ENCODE results near the gene COX6B1.
A peak's percentile ranks its signal among the peaks of the same experiment; 100 is the strongest.
"Not testable (repeated sequence)": the region's sequence is repeated elsewhere in the genome, so short reads cannot be mapped to it uniquely, and the experiment has no call there.

Gene COX6B1

DNA sequence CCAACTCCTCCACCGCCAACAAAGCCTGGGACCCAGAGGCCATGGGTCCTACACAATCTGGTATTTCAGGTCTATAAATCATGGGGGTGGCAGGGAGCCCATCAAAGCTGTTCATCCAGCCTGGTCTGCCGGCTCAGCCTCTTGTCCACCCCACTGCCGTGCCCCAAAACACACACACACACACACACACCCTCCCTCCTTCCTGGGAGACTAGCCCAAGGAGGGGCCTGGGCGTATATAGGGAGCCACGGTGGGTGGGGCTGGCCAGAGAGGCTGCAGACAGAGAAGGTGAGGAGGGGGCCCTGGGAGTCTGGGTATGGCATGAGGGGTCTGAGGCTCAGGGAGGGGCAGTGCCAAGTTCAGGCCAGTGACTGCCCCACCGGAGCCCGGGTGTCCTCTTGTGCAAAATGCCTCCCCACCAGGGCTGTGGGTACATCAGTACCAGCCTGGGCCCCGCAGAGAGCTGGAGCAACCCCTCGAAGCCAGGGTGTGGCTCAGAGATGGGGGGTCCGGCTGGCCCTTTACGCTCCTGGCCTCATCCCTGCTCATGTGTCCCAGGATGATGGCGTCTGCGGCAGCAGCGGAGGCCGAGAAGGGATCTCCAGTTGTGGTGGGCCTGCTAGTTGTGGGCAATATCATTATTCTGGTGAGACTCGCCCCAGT is 18.3 kb downstream of the COX6B1 start, which contains the start of gene UPK1A:
Gene UPK1A, plus strand, starts transcription at position 267 of the 663 bp plus-strand sequence. Its CDS starts 296 bp downstream, at position 563.
- no peaks in the 10 kb centered on the region for H3K4me1 ChIP-seq (ENCODE audit: insufficient read depth, low read length)

DNA sequence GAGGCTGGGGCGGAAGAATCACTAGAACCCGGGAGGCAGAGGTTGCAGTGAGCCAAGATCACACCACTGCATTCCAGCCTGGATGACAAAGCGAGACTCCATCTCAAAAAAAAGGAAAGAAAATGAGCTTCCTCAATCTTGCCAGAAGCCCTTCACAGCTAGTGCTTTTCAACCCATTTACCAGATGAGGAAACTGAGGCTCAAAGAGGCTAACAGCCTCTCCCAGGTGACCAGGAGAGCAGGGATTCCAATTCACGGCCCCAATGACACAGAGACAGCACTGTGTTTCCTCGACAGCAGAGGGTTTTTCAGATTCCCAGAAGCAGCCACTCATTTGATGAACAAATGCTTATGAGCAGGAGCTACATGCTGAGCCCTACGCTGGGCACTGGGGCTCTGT is 21.4 kb downstream of the COX6B1 start:
- no peaks in the 10 kb centered on the region for H3K4me1 ChIP-seq (ENCODE audit: insufficient read depth, low read length)
- H3K9me3 ChIP-seq (ENCODE audit: control insufficient read depth, insufficient read depth, low read length) = no peaks in the 10 kb centered on the region
- H3K36me3 ChIP-seq (ENCODE audit: insufficient read depth, low read length) = no peaks in the 10 kb centered on the region
- H3K9ac ChIP-seq (ENCODE audit: low read depth, low read length) = no peak overlapping the region

More for the DNA sequence above, 18.3 kb downstream of the COX6B1 start, which contains the start of gene UPK1A:
- H3K9me3 ChIP-seq (ENCODE audit: control insufficient read depth, insufficient read depth, low read length) = no peaks in the 10 kb centered on the region
- H3K36me3 ChIP-seq (ENCODE audit: insufficient read depth, low read length) = no peaks in the 10 kb centered on the region
- no peak within 1 kb of the TSS for H3K9ac ChIP-seq (ENCODE audit: low read depth, low read length)

DNA sequence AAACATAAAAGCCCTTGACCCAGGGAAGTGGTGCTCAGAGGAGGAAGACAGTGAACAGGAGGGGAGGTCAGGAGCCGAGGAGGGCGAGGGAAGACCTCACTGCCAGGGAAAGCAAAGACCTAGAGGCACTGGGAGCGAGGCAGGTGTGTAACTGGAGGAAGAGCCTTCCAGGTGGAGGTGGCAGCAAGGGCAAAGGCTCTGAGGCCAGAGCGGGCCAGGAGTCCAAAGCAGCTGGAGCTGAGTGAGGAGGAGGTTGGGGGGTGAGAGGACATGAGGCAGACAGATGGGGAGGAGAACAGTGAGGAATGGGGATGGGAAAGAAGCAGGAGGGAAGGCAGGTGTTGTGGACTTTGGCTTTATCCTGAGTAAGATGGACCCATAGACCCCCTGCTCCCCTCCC is 21.9 kb downstream of the COX6B1 start:
- Histone ChIP-seq H3K9me3 (ENCODE audit: control insufficient read depth, insufficient read depth, low read length) (no peaks in the 10 kb centered on the region), H3K36me3 (ENCODE audit: insufficient read depth, low read length) (no peaks in the 10 kb centered on the region), H3K9ac (ENCODE audit: low read depth, low read length) (no peak overlapping the region), H3K4me1 (ENCODE audit: insufficient read depth, low read length) (no peaks in the 10 kb centered on the region)

DNA sequence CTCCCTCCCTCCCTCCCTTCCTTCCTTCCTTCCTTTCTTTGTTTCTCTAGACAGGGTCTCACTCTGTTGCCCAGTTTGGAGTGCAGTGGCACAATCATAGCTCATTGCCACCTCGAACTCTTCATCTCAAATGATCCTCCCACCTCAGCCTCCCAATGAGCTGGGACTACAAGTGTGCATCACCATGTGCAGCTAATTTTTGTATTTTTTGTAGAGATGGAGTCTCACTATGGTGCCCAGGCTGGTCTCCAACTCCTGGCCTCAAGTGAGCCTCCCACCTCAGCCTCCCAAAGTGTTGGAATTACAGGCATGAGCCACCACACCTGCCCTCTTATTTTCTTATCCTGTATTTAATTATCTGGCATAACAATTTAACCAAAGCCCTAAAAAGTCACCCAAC is 22.6 kb downstream of the COX6B1 start:
- H3K9me3 ChIP-seq (ENCODE audit: control insufficient read depth, insufficient read depth, low read length) = no peaks in the 10 kb centered on the region
- no peaks in the 10 kb centered on the region for H3K36me3 ChIP-seq (ENCODE audit: insufficient read depth, low read length)
- H3K9ac ChIP-seq (ENCODE audit: low read depth, low read length) = no peak overlapping the region
- no peaks in the 10 kb centered on the region for H3K4me1 ChIP-seq (ENCODE audit: insufficient read depth, low read length)

DNA sequence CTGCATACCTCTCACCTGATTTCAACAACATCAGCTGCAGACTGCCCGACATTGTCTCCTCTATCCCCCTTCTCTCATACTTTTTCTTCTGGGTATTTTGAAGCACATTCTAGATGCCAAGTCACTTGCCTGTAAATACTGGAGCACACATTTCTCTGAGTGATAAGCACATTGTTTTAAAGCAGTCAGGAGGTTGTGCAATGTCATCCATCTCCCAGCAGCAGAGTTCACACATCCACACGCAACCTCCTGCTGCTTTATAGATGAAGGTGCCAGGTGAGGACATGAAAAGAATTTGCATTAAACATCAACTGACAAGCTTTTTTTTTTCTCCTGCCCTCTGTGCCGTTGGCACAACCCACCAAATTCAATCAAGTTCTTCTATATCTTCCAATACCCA is 23.7 kb downstream of the COX6B1 start:
- H3K36me3 ChIP-seq (ENCODE audit: insufficient read depth, low read length) = no peaks in the 10 kb centered on the region
- no peaks in the 10 kb centered on the region for H3K4me1 ChIP-seq (ENCODE audit: insufficient read depth, low read length)

DNA sequence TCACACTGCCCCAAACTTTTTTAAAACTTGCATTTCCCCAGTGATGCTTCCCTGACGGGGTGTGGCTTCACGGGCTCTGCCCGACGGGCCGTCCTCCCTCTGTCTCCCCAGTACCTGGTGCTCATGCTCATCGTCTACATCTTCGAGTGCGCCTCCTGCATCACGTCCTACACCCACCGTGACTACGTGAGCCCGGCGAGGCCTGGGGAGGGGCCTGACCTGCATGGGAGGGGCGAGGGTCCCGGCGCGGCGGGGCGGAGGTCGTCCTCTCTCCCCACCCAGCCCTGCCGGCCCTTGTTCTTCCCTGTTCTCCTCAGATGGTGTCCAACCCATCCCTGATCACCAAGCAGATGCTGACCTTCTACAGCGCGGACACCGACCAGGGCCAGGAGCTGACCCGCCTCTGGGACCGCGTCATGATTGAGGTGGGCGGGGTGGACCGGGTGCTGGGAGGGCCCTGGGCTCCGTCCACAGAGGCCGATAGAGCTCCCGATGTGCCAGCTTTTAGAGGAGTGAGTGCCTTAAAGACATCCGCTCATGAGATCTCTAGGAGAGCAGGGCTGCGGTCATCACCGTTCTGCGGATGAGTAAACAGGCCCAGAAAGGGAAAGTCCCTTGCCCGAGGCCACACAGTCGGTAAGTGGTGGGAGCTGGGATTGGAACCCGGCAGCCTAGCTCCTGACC is 25.1 kb downstream of the COX6B1 start:
- Histone ChIP-seq H3K4me1 (ENCODE audit: insufficient read depth, low read length) (no peaks in the 10 kb centered on the region), H3K9ac (ENCODE audit: low read depth, low read length) (peak overlapping the region; percentile 50), H3K36me3 (ENCODE audit: insufficient read depth, low read length) (no peaks in the 10 kb centered on the region), H3K9me3 (ENCODE audit: control insufficient read depth, insufficient read depth, low read length) (no peaks in the 10 kb centered on the region)

More for the DNA sequence above, 23.7 kb downstream of the COX6B1 start:
- Histone ChIP-seq H3K9me3 (ENCODE audit: control insufficient read depth, insufficient read depth, low read length) (no peaks in the 10 kb centered on the region), H3K9ac (ENCODE audit: low read depth, low read length) (no peak overlapping the region)

DNA sequence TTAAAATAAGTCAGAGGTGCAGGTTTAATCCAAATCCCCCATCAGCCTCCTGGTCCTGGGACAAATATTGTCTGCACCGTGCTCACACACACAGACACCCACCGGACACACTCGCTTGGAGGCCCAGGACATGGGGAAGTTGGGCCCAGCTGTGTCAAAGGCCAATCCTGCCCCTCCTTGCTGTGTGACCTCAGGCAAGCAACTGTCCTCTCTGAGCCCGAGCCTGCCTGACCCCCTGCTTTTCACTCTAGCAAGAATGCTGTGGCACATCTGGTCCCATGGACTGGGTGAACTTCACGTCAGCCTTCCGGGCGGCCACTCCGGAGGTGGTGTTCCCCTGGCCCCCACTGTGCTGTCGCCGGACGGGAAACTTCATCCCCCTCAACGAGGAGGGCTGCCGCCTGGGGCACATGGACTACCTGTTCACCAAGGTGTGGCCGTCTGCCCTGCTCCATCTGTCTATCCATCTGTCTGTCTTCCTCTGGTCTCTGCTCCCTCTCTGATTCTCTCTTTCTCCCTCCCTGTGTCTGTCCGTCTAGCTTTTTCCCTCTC is 27.5 kb downstream of the COX6B1 start:
- Histone ChIP-seq H3K36me3 (ENCODE audit: insufficient read depth, low read length) (no peaks in the 10 kb centered on the region), H3K9me3 (ENCODE audit: control insufficient read depth, insufficient read depth, low read length) (no peaks in the 10 kb centered on the region), H3K4me1 (ENCODE audit: insufficient read depth, low read length) (no peaks in the 10 kb centered on the region), H3K9ac (ENCODE audit: low read depth, low read length) (no peak overlapping the region)

DNA sequence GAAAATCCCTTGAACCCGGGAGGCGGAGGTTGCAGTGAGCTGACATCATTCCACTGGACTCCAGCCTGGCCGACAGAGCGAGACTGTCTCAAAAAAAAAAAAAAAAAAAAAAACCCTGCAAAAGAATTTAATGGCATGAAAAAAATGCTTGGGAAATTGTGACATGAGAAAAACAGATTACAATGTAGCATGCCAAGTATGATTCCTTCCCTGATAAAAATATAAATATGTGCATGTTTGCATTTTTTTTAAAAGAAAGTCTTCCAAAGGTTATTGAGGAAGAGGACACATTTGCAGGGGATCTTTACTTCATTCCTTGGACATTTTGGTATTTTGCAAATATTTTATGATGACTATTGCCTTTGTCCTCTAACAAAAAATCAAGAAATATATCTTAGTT is 41.7 kb downstream of the COX6B1 start:
- H3K9ac ChIP-seq (ENCODE audit: low read depth, low read length) = no peak overlapping the region
- no peaks in the 10 kb centered on the region for H3K36me3 ChIP-seq (ENCODE audit: insufficient read depth, low read length)
- H3K4me1 ChIP-seq (ENCODE audit: insufficient read depth, low read length) = no peaks in the 10 kb centered on the region
- no peaks in the 10 kb centered on the region for H3K9me3 ChIP-seq (ENCODE audit: control insufficient read depth, insufficient read depth, low read length)

DNA sequence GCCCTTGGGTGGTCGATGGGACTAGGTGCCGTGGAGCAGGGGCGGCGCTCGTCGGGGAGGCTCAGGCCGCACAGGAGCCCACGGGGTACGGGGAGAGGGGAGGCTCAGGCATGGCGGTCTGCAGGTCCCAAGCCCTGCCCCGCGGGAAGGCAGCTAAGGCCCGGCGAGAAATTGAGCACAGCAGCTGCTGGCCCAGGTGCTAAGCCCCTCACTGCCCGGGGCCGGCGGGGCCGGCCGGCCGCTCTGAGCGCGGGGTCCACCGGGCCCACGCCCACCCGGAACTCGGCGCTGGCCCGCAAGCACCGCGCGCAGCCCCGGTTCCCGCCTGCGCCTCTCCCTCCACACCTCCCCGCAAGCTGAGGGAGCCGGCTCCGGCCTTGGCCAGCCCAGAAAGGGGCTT is 43.0 kb downstream of the COX6B1 start:
- H3K4me1 ChIP-seq (ENCODE audit: insufficient read depth, low read length); H3K36me3 ChIP-seq (ENCODE audit: insufficient read depth, low read length): not testable (repeated sequence)

DNA sequence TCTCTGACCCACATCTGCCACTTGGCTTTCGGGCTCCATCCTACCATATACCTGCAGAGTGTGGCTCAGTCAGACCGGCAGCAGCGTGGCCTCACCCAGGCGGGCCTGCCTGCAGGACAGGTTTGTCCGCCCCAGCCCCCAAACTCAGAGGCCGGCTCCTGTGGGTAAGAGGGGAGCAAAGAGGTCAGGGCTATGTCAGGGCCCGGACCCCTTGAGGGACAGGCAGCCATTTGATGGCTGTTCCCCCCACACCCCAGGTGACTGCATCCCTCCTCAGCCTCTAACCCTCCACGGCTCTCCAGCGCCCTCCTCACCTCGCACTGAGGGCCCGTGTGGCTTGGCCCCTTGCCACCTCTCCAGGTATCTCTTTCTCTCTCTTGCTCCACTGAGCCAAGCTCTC is 43.9 kb downstream of the COX6B1 start:
- no peaks in the 10 kb centered on the region for H3K9me3 ChIP-seq (ENCODE audit: control insufficient read depth, insufficient read depth, low read length)
- H3K9ac ChIP-seq (ENCODE audit: low read depth, low read length) = no peak overlapping the region
- no peaks in the 10 kb centered on the region for H3K36me3 ChIP-seq (ENCODE audit: insufficient read depth, low read length)
- no peaks in the 10 kb centered on the region for H3K4me1 ChIP-seq (ENCODE audit: insufficient read depth, low read length)

More for the DNA sequence above, 43.0 kb downstream of the COX6B1 start:
- not testable (repeated sequence) for H3K9ac ChIP-seq (ENCODE audit: low read depth, low read length); H3K9me3 ChIP-seq (ENCODE audit: control insufficient read depth, insufficient read depth, low read length)

DNA sequence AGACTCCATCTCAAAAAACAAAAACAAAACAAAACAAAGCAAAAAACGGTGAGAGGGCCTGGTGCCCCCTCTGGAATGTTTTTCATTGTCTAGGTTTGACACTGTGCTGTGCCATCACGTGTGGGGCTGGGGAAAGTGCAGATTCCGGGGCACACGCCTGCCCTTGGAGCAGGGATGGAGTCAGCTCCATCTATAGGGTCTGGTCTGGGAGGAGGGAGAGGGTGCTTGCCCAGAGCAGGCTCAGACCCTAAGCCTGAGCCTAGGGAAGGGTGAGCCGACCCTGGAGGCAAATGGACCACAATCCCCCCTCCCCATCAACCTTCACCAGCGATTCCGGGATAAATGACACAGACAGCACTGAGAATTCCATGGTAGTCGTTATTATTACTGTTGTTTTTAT is 45.3 kb downstream of the COX6B1 start:
- Histone ChIP-seq H3K36me3 (ENCODE audit: insufficient read depth, low read length) (no peaks in the 10 kb centered on the region), H3K4me1 (ENCODE audit: insufficient read depth, low read length) (no peaks in the 10 kb centered on the region), H3K9me3 (ENCODE audit: control insufficient read depth, insufficient read depth, low read length) (no peaks in the 10 kb centered on the region), H3K9ac (ENCODE audit: low read depth, low read length) (no peak overlapping the region)

DNA sequence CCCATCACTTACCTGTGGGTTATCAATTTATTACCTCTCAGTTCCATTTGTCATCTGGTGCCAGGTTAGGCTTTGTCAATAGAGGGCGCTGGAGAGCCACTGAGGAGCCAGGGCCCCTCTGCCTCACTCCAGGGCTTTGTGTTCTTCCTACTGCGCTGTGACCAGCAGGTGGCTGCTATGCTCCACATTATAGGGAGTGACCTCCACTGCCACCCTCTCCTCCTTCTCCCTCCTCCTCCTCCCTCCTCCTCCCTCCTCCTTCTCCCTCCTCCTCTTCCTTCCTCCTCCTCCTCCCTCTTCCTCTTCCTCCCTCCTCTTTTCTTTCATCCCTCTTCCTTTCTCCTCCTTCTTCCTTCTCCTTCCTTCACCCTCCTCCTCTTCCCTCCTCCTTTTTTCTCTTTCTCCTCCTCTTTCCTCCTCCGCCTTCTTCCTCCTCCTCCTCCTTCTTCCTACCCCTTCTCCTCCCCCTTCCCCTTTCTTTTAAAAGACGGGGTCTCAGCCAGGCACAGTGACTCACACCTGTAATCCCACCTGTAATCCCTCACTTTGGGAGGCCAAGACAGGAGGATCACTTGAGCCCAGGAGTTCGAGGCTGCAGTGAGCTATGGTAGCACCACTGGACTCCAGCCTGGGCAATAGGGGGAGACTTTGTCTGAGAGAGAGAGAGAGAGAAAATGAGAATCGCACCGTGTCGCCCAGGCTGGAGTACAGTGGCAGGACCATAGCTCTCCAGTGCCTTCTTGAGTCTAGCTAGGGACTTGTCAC is 45.9 kb downstream of the COX6B1 start:
- Histone ChIP-seq H3K4me1 (ENCODE audit: insufficient read depth, low read length) (no peaks in the 10 kb centered on the region), H3K9ac (ENCODE audit: low read depth, low read length) (no peak overlapping the region), H3K9me3 (ENCODE audit: control insufficient read depth, insufficient read depth, low read length) (no peaks in the 10 kb centered on the region), H3K36me3 (ENCODE audit: insufficient read depth, low read length) (no peaks in the 10 kb centered on the region)

DNA sequence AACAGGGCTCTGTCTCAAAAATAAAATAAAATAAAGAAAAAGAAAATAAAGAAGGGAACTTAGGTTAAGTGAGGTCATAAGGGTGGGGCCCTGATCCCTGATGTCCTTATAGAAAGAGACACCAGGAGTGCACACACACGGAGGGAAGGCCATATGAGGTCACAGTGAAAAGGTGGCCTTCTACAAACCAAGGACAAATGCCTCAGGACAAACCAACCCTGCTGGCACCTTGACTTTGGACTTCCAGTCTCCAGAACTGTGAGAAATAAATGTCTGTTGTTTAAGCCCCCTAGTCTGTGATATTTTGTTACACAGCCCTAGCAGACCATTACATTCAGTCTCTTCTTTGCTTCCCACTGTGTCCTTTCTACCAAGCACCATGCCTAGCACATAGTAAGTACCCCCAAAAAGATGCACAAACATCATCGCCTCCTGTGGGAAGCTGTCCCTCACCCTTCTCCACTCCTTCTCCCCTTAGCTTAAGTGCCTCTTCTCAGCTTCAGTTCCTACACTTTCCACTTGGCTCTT is 47.8 kb downstream of the COX6B1 start:
- H3K36me3 ChIP-seq (ENCODE audit: insufficient read depth, low read length) = no peaks in the 10 kb centered on the region
- no peaks in the 10 kb centered on the region for H3K4me1 ChIP-seq (ENCODE audit: insufficient read depth, low read length)
- no peak overlapping the region for H3K9ac ChIP-seq (ENCODE audit: low read depth, low read length)
- no peaks in the 10 kb centered on the region for H3K9me3 ChIP-seq (ENCODE audit: control insufficient read depth, insufficient read depth, low read length)

DNA sequence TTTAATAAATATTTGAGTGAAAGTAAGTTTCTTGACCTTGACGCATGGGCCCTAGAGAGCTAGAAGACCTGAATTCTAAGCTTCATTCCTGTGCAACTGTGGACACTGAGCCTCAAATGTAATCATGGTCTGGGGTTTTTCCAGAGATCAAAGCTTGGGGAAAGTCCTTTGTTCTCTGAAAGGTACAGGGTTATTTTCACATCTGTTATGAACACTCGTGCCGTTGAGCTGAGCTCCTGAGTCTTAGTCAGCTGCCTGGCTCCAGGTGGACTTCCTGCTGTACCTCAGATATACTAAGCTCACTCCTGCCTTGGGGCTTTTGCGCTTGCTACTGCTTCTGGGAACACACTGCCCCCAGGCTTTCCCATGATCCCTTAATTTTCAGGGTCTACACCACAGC is 48.7 kb downstream of the COX6B1 start:
- no peaks in the 10 kb centered on the region for H3K4me1 ChIP-seq (ENCODE audit: insufficient read depth, low read length)
- no peak overlapping the region for H3K9ac ChIP-seq (ENCODE audit: low read depth, low read length)
- H3K9me3 ChIP-seq (ENCODE audit: control insufficient read depth, insufficient read depth, low read length) = no peaks in the 10 kb centered on the region
- no peaks in the 10 kb centered on the region for H3K36me3 ChIP-seq (ENCODE audit: insufficient read depth, low read length)
